Stimulated activated CD8-positive, alpha-beta memory T cell treated with anti-CD3 and anti-CD28 coated beads, Interleukin-12 subunit alpha, Interleukin-12 subunit beta, amount 100 ng/mL, for 4 hours (primary cell): ENCODE results near the gene ZKSCAN8.

ENCODE experiments used
- DNase-seq: peaks from one replicate; pipeline ENCODE4 v3.0.0-alpha.2; 2020; ENCODE audit warnings: low read depth

Gene ZKSCAN8

DNA sequence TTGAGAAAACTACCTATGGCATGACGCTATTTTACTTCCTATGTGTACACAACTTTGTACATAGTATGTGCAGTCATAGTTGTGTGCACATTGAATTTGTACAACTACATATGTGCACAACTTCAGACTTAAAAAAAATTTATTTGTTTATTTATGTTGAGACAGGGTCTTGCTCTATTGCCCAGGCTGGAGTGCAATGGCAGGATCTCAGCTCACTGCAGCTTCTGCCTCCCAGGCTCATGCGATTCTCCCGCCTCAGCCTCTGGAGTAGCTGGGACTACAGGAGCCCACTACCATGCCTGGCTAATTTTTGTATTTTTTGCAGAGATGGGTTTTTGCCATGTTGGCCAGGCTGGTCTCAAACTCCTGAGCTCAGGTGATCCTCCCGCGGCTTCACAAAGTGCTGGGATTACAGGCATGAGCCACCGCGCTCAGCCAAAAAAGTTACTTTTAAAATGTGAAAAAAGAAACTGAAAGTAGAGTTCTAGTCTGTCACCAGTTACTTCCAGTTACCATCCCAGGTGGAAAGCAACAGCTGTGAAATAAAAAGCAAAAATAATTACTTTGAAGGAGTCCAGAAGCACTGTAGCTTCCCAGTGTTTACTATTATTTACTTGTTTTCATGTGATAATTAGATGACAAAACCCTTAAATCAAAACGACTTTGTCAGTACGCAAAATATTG is 1.7 kb upstream of the ZKSCAN8 start:
- DNase-seq: no peak

DNA sequence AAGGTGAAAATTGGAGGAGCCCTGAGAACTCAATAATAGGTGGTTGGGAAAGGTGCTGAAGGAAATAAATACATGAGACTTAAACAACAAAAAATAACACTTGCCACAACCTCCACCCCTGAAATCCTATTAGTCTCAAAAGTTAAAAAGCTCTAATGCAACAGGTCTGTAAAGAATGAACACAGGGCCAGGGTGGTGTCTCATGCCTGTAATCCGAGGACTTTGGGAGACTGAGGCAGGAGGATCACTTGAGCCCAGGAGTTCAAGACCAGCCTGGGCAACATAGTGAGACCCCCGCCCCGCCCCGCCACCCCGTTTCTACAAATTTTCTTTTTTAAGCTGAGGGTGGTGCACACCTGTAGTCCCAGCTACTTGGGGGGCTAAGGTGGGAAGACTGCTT is 1.1 kb upstream of the ZKSCAN8 start:
- no peak for DNase-seq

DNA sequence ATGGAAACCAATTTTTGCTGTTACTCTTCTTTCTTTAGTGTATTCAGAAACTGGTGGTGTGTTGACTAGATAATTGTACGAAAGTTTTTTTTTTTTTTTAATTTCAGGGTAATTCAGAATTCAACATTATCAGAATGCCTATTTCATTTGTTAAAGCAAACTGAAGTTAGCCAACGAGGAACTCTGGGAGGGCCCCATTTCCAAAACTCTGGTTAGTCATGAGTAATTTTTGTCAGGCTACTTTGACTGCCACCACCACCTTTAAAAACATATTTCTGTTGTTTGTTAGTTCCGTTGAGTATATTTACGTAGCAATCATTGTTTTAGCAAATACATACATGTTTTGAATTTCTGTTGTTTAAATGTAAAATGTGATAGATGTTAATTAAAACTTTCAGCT is 763 bp downstream of the ZKSCAN8 start:
- no peak for DNase-seq

DNA sequence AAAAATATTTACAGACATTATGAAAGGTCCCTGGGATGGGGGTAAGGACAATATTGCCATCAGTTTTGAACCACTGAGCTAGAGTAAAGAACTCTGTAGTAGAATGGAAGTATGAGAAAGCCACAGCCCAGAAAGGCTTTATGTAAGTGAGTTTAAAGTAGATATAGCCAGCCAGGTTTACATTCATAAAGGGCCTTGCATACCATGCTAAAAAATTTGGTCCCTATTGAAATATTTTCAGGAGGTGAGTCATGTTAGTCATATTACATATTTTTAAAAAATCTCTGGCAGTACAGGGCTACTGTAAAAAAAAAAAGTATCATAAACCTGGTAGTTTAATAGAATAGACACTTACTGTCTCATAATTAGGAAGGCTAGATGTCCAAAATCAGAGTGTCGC is 3.5 kb downstream of the ZKSCAN8 start:
- no peak for DNase-seq

DNA sequence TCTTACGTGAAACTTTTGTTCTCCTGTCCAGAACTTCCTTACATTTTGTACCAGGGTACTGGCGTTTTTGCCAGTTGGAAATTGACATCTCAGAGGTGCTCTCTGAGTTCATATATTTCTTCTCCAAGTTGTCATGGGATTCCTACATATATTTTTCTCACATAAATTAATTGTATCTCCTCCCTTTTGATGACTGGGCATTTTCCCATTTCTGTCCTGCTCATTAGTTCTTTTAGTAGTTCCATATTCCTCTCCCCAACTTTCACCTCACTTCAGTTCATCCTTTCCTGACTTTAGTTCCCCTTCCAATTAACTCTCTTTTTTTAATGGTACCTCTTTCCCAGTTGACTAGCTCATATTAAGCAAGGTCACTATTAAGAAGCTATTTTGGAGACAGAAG is 10.8 kb downstream of the ZKSCAN8 start:
- DNase-seq: no peak

DNA sequence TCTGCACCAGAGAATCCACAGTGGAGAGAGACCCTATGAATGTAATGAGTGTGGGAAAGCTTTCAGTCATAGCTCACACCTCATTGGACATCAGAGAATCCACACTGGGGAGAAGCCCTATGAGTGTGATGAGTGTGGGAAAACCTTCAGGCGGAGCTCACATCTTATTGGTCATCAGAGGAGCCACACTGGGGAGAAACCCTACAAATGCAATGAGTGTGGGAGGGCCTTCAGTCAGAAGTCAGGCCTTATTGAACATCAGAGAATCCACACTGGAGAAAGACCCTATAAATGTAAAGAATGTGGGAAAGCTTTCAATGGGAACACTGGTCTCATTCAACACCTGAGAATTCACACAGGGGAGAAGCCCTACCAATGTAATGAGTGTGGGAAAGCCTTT is 11.9 kb downstream of the ZKSCAN8 start:
- no peak for DNase-seq

DNA sequence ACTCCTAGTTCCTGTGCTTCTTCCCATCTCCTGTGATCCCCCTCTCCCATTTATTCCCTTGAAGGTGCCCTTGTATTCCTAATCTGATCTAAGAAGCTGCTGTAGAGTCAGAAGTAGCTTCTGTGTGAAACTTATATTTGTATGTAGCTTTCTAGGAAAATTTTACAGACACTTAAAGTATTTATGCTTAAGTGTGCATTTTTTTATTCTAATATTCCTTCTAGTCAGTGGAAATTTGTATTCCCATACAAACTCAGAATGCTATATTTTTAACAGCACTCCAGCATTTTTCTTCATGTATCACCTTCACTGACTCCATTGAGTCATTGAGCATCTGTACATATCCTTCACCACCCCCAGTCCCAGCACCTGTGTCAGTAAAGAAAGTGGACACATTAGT is 12.7 kb downstream of the ZKSCAN8 start:
- no peak for DNase-seq

DNA sequence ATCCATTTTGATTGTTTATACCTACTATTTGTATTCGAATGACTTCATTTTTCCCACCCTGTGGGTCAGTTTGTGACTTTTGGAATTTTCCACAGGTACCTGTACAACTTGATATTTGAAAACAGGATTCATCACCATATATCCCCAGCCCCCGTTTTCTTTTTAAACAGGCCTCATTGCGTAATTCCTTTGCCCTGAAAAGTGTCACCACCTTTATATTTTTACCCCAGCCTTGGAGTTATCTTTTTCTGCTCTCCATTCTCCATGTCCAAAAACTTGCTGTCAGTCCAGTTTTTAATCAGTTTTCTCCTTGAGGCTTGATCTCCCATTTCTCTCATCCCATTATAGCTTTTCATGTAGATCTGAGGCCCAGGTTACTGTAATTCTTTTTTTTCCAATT is 16.6 kb downstream of the ZKSCAN8 start:
- DNase-seq: no peak

DNA sequence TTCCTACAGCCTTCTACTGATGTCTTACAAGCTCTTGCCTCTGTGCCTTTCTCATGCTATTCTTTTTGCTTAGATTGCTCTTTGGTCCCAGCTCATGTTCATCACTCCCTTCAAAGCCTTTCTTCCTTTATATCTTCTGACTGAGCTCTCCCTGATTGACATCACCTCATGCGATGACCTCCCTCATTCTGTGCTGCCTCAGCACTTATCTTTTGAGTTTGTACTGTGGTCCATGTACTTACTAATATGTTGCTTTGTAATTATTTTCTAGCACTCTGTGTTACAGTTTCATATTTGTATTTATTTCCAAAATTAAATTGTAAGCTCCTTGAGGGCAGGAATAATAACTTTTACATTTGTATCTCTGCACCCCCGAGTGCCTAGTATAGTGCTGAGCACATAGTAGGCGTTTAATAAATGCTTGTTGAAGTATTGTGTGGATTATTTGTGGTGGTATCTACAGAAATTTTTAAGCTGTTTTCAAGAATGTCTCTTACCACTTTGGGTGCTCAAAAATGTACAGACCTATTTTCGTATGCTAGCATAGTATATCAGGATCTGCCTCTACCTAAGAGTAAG is 17.4 kb downstream of the ZKSCAN8 start:
- DNase-seq: no peak

DNA sequence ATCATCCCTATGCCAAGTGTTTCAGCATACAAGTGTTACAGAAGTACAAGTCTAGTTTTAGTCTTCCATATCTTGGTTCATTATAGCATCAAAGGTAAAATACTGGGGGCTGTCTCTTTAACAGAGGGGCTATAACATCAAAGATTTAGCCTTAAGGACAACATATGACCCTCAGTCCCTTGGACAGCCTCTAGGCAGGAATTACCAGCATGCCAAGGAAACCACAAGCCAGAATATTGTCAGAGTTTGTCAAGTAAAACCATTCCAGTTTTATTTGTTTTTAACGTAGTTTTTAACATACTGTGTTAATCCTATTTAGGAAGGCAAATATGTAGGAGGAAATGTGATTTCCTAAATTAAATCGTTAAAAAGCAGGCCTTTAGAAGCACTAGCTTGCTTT is 18.6 kb downstream of the ZKSCAN8 start:
- DNase-seq: no peak

DNA sequence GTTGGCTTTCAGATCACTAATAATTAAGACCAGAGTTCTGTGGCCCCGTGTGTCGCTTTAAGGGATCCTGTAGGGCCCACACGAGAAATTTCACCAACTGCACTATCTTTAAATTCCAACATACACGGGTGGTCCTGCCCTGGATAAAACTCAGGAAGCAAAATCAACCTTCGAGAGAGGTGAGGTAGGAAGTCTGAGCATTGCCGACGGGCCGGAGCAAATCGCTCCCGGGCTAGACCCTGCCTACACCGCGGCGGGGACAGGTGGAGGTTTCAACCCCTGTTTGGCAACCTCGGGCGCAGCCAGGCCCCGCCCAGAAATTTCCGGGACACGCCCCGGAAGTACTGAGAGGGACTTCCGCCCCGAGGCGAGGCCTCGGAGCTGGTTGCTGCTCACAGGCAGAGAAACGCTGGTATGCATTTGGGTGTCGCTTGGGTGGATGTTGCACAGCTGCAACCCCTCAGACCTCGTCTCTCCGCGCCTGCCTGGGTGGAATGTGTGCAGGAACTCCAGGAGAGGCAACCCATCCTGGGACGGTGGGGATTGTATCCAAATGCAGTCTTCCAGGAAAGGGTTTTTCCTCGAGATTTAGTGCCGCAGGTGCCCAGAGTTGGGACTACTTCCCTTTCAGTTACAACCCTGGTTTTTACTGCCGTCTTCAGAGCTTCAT is 19.9 kb downstream of the ZKSCAN8 start:
- DNase-seq: peak; percentile 68

DNA sequence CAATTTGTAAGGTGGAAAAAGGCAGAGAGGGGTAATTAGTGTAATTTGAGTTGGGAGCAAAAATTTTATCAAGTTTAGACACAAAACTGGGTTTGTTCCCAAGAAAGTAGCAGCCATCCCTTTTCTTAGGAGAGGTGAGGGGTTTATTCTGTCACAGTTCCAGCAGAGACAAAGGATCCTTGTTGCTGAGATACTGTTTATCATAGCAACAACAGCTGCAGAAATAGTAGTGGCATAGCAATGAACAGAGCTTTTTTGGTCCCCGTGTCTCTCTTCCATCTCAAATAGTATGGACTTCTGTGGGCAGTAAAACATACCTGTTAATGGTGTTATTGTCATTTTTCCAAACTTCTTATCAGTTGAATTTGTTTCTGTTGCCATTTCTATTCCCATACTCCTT is 23.9 kb downstream of the ZKSCAN8 start:
- no peak for DNase-seq

DNA sequence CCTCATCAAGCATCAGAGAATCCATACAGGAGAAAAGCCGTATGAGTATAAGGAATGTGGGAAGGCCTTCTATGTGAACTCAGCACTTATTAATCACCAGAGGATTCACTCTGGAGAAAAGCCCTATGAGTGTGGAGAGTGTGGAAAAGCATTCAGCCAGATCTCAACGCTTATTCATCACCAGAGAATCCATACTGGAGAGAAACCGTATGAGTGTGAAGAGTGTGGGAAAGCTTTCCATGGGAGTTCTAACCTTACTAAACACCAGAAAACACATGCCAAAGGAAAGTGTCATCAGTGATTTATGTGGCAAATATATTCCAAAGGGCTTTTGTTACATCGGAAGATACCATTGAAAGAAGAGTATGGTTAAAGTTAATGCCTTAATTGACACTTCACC is 25.4 kb downstream of the ZKSCAN8 start:
- DNase-seq: no peak

DNA sequence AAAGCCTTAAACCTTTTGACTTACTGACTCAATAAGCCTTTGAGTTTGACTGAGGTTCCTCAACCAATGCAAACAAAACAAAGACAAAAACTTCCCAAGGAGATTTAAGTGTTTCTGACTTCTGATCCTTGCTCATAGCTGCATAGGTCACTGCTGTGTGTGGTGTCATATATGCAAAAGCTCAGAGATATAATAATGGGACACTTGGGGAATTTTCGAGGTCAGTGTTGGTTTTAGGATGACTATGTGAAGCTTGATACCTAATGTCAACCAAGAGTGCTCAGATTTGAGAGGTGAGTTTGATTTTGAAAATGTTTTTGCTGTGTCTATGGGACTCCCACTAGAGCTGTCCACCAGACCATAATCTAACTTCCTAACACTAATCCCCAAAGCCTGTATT is 26.2 kb downstream of the ZKSCAN8 start:
- DNase-seq: no peak

DNA sequence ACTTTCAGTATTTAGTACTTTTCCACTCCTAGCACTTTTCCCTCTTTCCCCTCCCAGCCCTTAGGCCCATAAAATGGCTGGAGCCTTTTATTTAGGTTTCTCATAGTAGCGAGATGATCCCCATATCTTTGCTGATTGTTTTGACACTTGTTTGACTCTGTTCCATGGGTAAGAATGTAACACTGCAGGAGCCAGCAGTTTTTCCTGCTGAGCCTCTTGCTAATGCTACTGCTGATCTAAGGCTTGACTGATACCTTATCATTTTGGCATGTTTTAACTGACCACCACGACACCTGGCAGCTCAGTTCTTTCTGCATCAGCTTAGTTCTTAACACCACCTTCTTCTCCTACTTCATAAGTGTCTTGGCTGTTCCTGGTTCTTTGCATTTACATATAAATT is 29.6 kb downstream of the ZKSCAN8 start:
- DNase-seq: no peak

DNA sequence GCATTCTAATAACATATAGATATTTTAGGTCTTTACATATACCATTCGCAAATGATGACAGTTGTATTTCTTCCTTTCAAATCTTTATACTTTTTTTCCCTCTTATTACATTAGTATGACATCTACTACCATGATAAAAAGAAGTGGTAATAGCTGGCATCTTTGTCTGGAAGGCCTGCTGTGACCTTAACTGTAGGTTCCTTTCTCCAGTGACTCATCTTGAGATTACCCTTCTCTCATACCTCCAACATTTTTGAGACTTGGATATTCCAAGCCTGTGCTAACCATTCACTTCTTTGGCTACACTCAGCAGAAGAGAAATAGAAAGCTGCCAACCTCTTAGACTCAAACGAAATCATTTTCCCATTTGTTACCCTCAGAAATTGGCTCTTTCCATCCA is 30.3 kb downstream of the ZKSCAN8 start:
- no peak for DNase-seq

DNA sequence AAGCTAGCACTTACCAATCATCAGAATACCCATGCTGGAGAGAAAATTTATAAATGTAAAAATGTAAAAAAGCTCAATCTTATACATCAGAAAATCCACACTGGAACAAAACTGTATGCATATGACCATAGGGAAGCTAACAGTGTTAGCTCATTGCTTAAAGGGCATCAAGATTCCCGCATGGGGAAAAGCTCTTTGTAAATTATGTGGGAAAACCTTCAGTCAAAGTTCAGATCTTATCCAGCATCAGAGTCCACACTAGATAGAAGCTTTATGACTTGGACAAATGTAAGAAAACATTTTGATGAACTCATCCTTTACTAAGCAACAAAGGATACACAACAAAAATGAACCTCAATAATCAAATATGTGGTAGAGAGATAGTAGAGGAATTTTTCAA is 34.7 kb downstream of the ZKSCAN8 start:
- DNase-seq: no peak

DNA sequence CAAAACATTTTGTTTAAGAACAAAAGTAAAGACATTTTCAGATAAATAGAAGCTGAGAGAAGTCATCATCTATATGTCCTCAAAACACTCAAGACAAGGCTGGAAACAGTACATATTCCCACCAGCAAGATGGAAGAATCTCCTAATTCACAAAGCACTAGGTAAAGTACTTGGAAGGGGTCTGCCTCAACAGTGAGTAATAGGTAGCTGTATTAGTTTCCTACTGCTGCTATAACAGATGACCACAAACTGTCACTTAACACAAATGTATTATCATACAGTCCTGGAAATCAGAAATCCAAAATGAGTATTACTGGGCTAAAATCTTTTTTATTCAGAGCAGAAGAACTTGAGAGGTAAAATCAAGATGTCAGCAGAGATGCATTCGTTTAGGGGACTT is 40.6 kb downstream of the ZKSCAN8 start:
- DNase-seq: no peak

DNA sequence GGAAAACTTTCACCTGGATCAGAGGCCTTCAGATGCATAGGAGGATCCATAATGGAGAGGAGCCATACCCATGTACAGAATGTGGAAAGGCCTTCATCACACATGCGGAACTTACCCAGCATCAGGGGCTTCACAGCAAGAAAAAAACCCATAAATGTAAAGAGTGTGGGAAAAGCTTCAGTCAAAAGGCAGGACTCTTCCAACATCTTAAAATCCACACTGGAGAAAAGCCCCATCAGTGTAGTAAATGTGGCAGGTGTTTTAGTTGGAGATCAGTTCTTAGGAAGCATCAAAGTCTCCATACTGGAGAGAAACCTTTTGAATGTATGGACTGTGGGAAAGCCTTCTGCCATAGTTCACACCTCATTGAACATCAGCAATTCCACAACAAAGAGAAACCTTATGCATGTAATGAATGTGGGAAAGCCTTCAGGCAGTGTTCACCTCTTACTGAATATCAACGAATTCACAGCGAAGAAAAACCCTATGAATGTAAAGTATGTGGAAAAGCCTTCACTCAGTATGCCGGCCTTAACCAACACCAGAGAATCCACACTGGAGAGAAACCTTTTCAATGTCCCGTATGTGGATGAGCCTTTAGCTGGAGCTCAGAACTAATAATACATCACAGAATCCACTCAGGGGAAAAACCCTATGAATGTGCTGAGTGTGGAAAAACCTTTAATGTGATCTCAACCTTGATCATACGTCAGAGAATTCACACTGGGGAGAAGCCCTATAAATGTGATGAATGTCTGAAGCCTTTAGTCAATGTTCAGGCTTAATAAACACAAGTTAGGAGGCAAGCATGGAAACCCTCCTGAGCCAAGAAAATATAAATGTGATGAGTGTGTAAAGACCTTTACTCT is 46.7 kb downstream of the ZKSCAN8 start:
- DNase-seq: no peak

DNA sequence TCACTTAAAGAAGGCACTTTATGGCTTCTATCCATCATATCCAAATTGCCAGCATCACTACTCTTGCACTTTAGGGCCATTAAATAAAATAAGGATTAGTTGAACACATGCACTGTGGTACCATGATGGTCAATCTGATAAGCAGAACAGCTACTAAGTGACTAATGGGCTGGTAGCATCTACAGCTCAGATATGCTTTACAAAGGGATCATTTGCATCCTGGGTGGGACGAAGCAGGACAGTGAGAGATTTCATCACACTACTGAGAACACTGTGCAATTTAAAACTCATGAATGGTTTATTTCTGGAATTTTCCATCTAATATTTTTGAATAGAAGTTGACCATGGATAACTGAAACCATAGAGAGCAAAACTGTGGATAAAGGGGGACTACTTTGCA is 58.3 kb downstream of the ZKSCAN8 start:
- DNase-seq: no peak

DNA sequence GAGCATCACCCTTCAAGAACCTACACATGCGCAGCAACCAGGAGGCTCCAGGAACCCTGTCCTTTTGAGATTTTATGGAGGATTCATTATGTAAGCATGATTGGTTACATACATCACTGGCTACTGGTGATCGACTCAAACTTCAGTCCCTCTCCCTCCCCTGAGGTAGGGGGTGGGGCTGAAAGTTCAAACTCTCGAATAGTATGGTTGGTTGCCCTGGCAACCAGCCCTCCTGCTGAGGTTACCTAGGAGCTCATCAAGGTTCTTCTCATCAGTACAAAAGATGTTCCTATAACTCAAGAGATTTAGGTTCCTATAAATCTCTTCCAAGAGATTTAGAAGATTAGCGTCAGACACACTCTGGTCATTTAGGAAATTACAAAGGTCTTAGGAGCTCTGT is 61.5 kb downstream of the ZKSCAN8 start:
- DNase-seq: no peak

DNA sequence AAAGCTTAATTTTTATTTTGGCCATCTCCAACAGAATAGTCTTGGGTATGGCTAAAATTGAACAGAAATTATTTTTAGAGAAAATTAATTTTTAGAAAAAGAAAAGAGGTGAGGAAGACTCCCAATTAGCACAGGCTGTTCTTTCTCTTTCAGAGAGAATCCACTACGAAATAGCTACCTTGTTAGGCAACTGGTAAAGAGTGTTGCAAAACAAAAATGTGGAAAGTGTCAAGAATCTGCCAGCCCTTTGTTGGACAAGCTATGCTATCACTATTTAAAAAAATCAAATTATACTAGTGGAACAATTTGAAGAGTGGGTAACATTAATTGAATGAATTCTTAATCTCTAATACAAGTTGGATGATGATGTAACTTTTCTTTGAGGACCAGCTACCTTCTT is 64.2 kb downstream of the ZKSCAN8 start:
- DNase-seq: no peak

DNA sequence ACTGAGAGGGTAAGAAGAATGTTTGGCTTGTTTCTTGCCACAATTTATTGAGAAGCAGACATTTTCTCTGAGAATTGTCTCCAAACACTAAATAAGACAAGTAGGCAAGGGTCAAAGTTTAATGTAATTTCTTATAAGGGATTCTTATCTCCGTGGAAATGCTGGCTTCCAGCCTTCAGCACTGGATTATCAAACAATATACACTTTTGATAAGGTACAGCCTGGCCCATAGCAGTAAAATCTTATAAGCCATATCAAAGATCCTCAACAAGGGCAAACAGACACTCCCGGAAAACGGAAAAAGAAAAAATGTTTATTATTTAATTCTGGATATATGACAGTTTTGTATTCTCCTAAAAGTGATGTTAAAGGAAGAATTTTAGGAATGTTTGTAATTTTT is 64.8 kb downstream of the ZKSCAN8 start:
- DNase-seq: no peak
